ENCODE data around the gene OR5H14.

The OR5H14 gene

DNA sequence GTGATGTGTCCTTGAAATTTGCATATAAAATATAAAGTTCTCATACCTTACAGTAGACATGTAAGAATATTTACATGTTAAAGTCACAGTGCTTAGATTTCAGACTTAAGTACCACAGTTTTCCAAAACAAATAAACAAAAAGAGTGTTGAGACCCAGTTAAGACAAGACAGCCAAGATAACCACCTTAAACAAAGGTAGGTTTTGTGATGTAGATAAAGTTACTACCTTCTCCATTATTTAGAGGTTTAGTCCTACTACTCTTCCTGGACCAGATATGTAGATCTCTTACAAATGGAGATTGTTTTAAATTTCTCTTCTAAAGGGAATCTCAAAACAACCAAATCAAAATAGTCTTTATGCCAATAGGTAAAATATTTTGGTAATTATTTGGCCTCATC is 34.9 kb downstream of the OR5H14 start:
- TF ChIP-seq, protein P1, sequence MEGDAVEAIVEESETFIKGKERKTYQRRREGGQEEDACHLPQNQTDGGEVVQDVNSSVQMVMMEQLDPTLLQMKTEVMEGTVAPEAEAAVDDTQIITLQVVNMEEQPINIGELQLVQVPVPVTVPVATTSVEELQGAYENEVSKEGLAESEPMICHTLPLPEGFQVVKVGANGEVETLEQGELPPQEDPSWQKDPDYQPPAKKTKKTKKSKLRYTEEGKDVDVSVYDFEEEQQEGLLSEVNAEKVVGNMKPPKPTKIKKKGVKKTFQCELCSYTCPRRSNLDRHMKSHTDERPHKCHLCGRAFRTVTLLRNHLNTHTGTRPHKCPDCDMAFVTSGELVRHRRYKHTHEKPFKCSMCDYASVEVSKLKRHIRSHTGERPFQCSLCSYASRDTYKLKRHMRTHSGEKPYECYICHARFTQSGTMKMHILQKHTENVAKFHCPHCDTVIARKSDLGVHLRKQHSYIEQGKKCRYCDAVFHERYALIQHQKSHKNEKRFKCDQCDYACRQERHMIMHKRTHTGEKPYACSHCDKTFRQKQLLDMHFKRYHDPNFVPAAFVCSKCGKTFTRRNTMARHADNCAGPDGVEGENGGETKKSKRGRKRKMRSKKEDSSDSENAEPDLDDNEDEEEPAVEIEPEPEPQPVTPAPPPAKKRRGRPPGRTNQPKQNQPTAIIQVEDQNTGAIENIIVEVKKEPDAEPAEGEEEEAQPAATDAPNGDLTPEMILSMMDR (IDR thresholded peaks at IDR 0.05): no peak

GRCh38 chr3:98185180-98185579 is 37.9 kb downstream of the OR5H14 start:
- TF ChIP-seq, protein P1 (IDR thresholded peaks at IDR 0.05): peak; percentile 50

- TF ChIP-seq, protein P1 (IDR thresholded peaks at IDR 0.05): peak; percentile 66
Observed at GRCh38 chr3:98188545-98188944, 41.3 kb downstream of the OR5H14 start.

DNA sequence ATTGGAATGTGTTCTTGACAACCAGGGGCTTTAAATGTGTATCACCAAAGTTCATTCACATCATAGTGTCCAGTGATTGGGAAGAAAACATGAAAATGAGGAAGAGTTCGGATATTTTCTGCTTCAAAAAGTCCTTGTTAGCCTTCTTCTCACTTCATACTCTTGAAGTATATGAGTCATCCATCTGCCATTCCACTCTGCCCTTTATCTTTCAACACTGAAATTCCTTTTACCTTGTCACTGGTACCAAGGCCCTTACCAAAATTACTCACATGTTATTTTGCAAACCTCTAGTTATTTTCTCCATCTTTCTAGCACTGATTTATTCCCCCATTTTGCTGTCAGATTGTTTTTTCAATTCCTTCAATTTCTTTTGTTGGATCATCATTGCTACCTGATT is 51.7 kb downstream of the OR5H14 start:
- TF ChIP-seq, protein P1 (IDR thresholded peaks at IDR 0.05): no peak

All from LNCAP (cell line).